Ectodermal cell (in vitro differentiated cells): ENCODE results near the gene MBD3.
A peak's percentile ranks its signal among the peaks of the same experiment; 100 is the strongest.

Experiments
- H3K27ac ChIP-seq: 2 replicates; pipeline ENCODE4 v1.7.0; 2013; ENCODE audit warnings: mild to moderate bottlenecking, low read depth, low read length; ENCODE audit not compliant: insufficient read depth, poor library complexity, severe bottlenecking
- H3K27me3 ChIP-seq: 2 replicates; pipeline ENCODE4 v1.7.0; 2013; ENCODE audit warnings: mild to moderate bottlenecking, low read length; ENCODE audit not compliant: insufficient read depth, control insufficient read depth, poor library complexity, severe bottlenecking
- H3K36me3 ChIP-seq: one replicate; pipeline ENCODE4 v1.7.0; 2013; ENCODE audit warnings: low read length; ENCODE audit not compliant: control insufficient read depth, insufficient read depth
- H3K4me1 ChIP-seq: one replicate; pipeline ENCODE4 v1.7.0; 2013; ENCODE audit warnings: low read length; ENCODE audit not compliant: control insufficient read depth, insufficient read depth
- H3K4me3 ChIP-seq: 2 replicates; pipeline ENCODE4 v1.7.0; 2013; ENCODE audit warnings: low read depth, low read length, control low read depth; ENCODE audit not compliant: insufficient read depth
- H3K9me3 ChIP-seq: 2 replicates; pipeline ENCODE4 v1.7.0; 2013; ENCODE audit warnings: mild to moderate bottlenecking, low read length, moderate library complexity; ENCODE audit not compliant: control insufficient read depth
- WGBS, 2 experiments: methylation state at CpG; one replicate each; pipeline ENCODE4 v1.1.7; 2013; ENCODE audit warnings: missing lambda C conversion rate in 2 of 2; 5-methylcytosine and 5-hydroxymethylcytosine counted together

MBD3 gene

DNA sequence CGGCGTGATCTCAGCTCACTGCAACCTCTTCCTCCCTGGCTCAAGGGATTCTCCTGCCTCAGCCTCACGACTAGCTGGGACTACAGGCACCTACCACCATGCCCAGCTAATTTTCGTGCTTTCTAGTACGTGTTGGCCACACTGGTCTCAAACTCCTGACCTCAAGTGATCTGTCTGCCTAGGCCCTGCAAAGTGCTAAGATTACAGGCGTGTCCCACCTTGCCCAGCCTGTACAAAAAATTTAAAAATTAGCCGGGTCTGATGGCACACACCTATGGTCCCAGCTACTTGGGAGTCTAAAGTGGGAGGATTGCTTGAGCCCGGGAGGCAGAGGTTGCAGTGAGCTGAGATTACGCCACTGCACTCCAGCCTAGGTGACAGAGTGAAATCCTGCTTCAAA, 19.9 kb downstream of the MBD3 start:
- Histone ChIP-seq H3K4me3 (no peak overlapping the region), H3K9me3 (no peaks in the 10 kb centered on the region), H3K27ac (no peak overlapping the region), H3K4me1 (no peaks in the 10 kb centered on the region), H3K36me3 (peaks cover 16% of the 10 kb centered on the region), H3K27me3 (peaks cover 22% of the 10 kb centered on the region)
- WGBS, 2 experiments = 89 to 91% methylated on average over 9 of the region's 9 CpGs

DNA sequence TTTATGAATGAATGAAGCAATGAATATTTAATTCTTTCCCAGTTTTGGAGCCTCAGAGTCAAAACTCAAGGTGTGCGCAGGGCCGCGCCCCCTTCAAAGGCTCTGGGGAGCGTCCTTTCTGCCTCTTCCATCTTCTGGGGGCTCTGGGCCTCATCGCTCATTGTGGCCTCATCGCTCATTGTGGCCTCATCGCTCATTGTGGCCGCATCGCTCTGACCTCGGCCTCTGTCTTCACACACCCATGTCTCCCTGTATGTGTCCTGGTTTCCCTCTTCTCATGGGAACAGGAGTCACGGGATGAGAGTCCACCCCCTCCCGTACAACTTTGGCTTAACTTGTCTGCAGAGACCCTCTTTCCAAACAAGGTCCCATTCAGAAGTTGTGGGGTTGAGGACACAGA, 21.3 kb downstream of the MBD3 start:
- H3K9me3 ChIP-seq = no peaks in the 10 kb centered on the region
- H3K27me3 ChIP-seq = peaks cover 22% of the 10 kb centered on the region
- peaks cover 5% of the 10 kb centered on the region for H3K36me3 ChIP-seq
- H3K4me3 ChIP-seq = no peak overlapping the region
- whole genome bisulfite sequencing, 2 experiments = 93 to 95% methylated on average over 12 of the region's 12 CpGs
- no peak overlapping the region for H3K27ac ChIP-seq
- H3K4me1 ChIP-seq = no peaks in the 10 kb centered on the region

DNA sequence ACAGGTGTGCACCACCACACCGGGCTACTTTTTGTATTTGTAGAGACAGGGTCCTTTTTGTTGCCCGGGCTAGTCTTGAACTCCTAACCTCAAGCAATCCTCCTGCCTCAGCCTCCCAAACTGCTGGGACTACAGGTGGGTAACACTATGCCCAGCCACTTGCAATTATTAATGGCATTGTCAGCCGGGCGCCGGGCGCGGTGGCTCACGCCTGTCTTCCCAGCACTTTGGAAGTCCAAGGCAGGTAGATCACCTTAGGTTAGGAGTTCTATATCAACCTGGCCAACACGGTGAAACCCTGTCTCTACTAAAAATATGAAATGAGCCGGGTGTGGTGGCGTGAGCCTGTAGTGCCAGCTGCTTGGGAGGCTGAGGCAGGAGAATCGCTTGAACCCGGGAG, 21.8 kb downstream of the MBD3 start:
- peaks cover 3% of the 10 kb centered on the region for H3K4me1 ChIP-seq
- no peak overlapping the region for H3K4me3 ChIP-seq
- no peaks in the 10 kb centered on the region for H3K9me3 ChIP-seq
- WGBS, 2 experiments = 90 to 95% methylated on average over 13 of the region's 13 CpGs
- no peaks in the 10 kb centered on the region for H3K36me3 ChIP-seq
- H3K27ac ChIP-seq = no peak overlapping the region
- peaks cover 22% of the 10 kb centered on the region for H3K27me3 ChIP-seq

DNA sequence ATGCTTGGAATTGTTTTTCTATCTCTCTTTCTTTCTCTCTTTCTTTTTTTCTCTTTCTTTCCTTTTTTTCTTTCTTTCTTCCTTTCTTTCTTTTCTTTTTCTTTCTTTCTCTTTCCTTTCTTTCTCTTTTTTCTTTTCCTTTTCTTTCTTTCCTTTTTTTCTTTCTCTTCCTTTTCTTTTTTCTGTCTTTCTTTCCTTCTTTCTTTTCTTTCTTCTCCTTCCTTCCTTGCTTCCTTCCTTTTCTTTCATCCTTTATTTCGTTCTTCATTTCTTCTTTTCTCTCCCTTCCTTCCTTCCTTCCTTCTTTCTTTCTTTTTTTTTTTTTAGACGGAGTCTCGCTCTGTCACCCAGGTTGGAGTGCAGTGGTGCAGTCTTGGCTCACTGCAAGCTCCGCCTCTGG, 22.7 kb downstream of the MBD3 start:
- 76 to 79% methylated on average over 4 of the region's 4 CpGs for WGBS, 2 experiments
- Histone ChIP-seq H3K4me3 (no peak overlapping the region), H3K36me3 (no peaks in the 10 kb centered on the region), H3K27me3 (peaks cover 22% of the 10 kb centered on the region), H3K4me1 (peaks cover 8% of the 10 kb centered on the region), H3K27ac (no peak overlapping the region), H3K9me3 (no peaks in the 10 kb centered on the region)

DNA sequence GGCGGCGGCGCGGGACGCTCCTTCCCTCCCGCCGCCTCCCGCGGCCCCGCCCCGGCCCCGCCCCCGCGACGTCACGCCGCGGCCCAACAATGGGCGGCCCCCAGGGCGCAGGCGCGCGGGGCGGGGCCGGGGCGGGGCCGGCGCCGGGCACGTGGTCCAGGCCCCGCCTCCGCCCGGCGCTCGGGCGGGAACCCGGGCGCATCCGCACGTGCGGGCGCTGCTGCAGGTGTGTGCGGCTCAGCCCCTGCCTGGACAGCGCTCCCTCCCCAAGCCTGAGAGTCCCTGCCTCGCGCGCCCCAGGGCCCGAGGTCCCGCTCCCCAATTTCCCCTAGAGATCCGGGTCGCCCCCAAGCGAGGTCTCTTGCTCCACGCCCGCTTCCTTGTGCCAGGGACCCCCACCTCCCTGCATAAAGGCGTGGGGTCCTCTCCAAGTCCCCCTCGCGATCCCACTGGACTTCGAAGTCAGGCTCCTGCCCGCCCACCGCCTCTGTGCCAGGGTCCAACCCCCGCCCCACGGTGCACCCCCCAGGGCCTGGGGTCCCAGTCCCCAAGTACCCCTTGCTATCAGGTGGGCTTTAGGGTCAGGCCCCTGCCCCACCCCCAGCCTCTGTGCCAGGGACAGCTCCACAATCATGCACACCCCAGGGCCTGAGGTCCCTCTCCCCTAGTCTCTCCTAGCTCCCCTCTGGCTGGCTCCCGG, 24.2 kb downstream of the MBD3 start, which contains the start of gene MEX3D:
MEX3D (minus strand) TSS at position 6 of the 700 bp plus-strand sequence. CDS start 267 bp downstream, outside the sequence.
- Histone ChIP-seq H3K36me3 (no peaks in the 10 kb centered on the region), H3K9me3 (no peaks in the 10 kb centered on the region), H3K27me3 (peaks cover 22% of the 10 kb centered on the region), H3K27ac (peak within 1 kb of the TSS; percentile 98), H3K4me3 (peak within 1 kb of the TSS; percentile 95), H3K4me1 (peaks cover 8% of the 10 kb centered on the region)
- 15% methylated on average over 63 of the region's 63 CpGs for WGBS, 2 experiments

DNA sequence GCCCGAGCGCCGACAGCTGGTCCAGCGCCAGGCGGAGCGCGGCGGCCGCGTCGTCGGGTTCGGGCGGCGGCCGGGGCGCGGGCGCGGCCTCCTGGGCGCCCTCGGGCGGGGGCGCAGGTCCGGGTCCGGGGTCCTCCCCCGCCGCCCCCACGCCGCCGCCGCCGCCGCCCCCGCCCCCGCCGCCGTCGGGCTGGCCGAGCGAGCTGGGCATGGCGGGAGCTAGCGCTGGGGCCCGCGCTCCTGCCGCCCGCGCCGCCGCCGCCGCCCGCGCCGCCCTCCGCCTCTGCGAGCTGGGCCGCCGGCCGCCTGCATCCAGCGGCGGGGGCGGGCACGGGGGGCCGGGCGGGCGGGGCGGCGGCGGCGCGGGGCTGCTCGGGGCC, 24.8 kb downstream of the MBD3 start:
- WGBS, 2 experiments = 0% methylated on average over 73 of the region's 73 CpGs
- Histone ChIP-seq H3K9me3 (no peaks in the 10 kb centered on the region), H3K36me3 (no peaks in the 10 kb centered on the region), H3K4me1 (peaks cover 8% of the 10 kb centered on the region), H3K27me3 (peaks cover 22% of the 10 kb centered on the region), H3K4me3 (peak overlapping the region; percentile 95), H3K27ac (no peak overlapping the region)

DNA sequence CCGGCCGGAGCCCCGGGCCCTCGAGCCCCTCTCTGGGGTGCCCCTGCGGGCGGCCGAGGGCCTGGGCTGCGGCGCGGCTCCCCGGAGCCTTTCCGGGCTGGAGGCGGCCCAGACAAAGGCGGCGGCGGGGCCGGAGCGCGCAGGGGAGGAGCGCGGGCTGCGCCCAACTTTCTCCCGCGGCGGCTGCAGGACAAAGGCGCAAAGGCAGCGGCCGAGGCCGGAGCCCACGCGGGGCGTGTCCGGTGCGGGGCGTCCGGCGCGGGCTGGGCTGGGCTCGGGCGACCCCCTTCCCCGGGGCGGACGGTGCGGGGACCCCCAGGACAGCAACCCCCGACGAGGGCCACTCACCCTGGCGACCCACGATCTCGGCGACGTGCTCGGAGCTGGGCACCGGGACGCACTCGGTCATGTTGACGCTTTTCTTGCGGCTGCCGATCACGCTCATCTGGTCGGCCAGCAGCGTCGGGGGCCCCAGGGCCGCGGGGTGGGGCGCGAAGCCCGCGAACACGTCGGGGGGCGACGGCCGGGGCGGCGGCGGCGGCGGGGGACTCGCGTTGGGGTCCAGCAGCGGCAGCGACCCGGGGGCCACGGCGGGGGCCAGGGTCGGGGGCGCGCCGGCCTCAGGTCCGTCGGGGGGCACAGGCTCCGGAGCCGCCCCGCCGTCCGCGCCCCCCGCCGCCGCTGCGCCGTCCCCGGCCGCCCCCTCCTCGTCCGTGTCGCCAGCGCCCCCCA, 25.4 kb downstream of the MBD3 start:
- H3K27ac ChIP-seq = peak overlapping the region; percentile 98
- H3K4me1 ChIP-seq = peaks cover 8% of the 10 kb centered on the region
- peak overlapping the region; percentile 95 for H3K4me3 ChIP-seq
- peaks cover 22% of the 10 kb centered on the region for H3K27me3 ChIP-seq
- WGBS, 2 experiments = 0% methylated on average over 108 of the region's 108 CpGs
- H3K36me3 ChIP-seq = no peaks in the 10 kb centered on the region
- H3K9me3 ChIP-seq = no peaks in the 10 kb centered on the region

DNA sequence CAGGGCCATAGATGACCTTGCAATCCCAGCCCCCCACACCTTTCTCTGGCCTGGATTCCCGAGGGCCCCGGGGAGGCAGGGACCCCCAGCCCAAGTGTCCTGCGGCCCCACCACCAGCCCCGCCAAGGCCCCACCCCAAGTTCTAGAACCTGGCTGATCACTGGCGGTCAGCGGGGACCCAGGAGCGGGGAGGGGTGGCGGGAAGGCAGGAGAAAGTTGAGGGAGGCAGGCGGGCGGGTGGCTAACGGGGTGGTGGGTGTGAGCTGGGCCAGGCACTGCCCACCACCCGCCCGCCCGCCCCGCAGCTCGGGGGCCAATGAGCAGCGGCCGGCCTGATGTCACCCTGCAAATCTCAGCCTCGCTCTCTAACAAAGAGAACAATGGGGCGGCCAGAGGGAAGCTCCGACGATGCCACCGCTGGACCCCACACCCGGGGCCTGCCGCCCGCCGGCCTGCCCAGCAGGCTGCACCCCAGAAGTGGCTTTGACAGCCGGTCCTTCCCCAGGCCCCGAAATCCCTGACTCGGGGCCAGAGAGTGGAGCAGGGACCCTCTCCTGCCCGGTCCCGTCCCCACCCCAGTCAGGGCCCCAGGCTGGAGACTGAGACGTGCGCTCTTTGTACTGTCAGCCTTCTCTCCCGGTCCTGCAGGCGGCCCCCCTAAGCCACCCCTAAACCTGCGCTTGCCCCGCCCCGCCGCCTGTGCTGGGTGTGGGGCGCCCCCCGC, 26.1 kb downstream of the MBD3 start:
- Histone ChIP-seq H3K36me3 (no peaks in the 10 kb centered on the region), H3K9me3 (no peaks in the 10 kb centered on the region), H3K4me3 (peak overlapping the region; percentile 95), H3K27me3 (peaks cover 22% of the 10 kb centered on the region), H3K27ac (peak overlapping the region; percentile 98), H3K4me1 (peaks cover 8% of the 10 kb centered on the region)
- WGBS, 2 experiments = 1% methylated on average over 42 of the region's 42 CpGs

DNA sequence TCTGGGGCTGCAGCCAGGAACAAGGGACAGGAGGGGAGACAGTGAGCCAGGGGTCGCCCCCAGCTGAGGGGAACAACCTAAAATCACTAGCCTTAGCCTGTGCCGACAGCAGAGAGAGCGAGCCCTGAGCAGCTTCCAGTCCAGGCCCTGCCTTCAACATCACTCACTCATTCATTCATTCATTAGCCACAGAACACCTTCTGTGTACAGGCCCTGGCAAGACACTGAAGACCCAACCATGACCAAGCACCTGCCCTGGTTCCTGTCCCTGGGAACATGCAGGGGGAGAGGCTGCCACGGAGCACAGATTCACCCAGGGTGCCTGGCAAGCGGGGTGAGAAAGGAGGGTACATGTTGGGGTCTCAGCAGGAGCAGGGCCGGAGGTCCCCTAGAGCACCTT, 29.4 kb downstream of the MBD3 start:
- H3K36me3 ChIP-seq = no peaks in the 10 kb centered on the region
- no peaks in the 10 kb centered on the region for H3K9me3 ChIP-seq
- no peak overlapping the region for H3K27ac ChIP-seq
- H3K4me3 ChIP-seq = no peak overlapping the region
- H3K4me1 ChIP-seq = peaks cover 18% of the 10 kb centered on the region
- no peaks in the 10 kb centered on the region for H3K27me3 ChIP-seq
- 93 to 95% methylated on average over 6 of the region's 6 CpGs for WGBS, 2 experiments

DNA sequence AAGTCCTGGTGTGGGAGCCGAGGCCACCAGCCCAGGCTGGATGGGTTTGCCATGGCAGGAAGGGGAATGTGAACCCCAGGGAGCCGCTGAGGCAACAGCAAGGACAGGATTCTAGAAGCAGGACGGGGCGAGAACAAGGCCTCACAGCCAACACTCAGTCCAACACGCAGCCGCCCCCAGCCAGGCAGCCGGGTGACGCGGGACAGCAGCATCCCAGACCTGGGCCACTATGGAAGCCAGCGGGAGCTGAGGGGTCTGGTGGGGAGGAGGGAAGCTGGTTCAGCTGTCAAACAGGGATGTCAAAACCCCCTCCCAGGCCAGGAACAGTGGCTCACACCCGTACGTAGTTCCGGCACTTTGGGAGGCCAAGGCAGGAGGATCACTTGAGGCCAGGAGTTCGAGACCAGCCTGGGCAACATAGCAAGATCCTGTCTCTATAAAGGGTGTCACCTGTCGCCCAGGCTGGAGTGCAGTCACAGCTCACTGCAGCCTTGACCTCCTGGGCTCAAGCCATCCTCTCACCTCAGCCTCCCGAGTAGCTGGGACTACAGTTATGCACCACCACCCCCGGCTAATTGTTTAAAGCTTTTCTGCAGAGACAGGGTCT, 31.3 kb downstream of the MBD3 start:
- no peaks in the 10 kb centered on the region for H3K27me3 ChIP-seq

More for the DNA sequence above, 31.3 kb downstream of the MBD3 start:
- H3K36me3 ChIP-seq = peaks cover 7% of the 10 kb centered on the region
- 92 to 95% methylated on average over 17 of the region's 17 CpGs for WGBS, 2 experiments
- H3K9me3 ChIP-seq = no peaks in the 10 kb centered on the region
- peaks cover 18% of the 10 kb centered on the region for H3K4me1 ChIP-seq
- no peak overlapping the region for H3K27ac ChIP-seq
- no peak overlapping the region for H3K4me3 ChIP-seq
